Kidney epithelial cell (primary cell): ENCODE results near the gene CEP41. TPM values are rescaled to one million over a fixed set of nuclear protein-coding genes. Genes with fewer than 3 reads are reported as not detected.

ENCODE experiments used
- DNase-seq: peaks from one replicate; pipeline ENCODE4 v3.0.0-alpha.2; 2010; ENCODE audit warnings: low read depth
- H3K27me3 ChIP-seq: 2 replicates; pipeline ENCODE4 v1.6.0; 2011; ENCODE audit warnings: low read length; ENCODE audit not compliant: control insufficient read depth, insufficient read depth
- H3K36me3 ChIP-seq: 2 replicates; pipeline ENCODE4 v1.5.1; 2011; ENCODE audit warnings: low read length; ENCODE audit not compliant: control insufficient read depth, insufficient read depth
- H3K4me3 ChIP-seq: 2 replicates; pipeline ENCODE4 v1.5.1; 2011; ENCODE audit warnings: low read depth, mild to moderate bottlenecking, control low read depth, low read length
- total RNA-seq: library from RNA; depleted of rRNA; stranded (reverse); fragments of >200 nt; gene quantifications from 2 replicates; pipeline ENCODE4 v1.2.3, GENCODE V29; 2015
- TF ChIP-seq, protein P1 (sequence below): IDR thresholded peaks from 2 replicates; pipeline ENCODE4 v1.5.1; 2011; ENCODE audit warnings: mild to moderate bottlenecking, moderate library complexity, low read length, control low read depth, inconsistent platforms; ENCODE audit not compliant: insufficient read depth, poor library complexity, severe bottlenecking

Gene CEP41
- total RNA-seq, 1 donor from 2014 or later, result 27.8 TPM

- Histone ChIP-seq H3K4me3 (no peak overlapping the region), H3K27me3 (no peaks in the 10 kb centered on the region), H3K36me3 (no peaks in the 10 kb centered on the region)
- DNase-seq, result no peak
- TF ChIP-seq, protein P1, sequence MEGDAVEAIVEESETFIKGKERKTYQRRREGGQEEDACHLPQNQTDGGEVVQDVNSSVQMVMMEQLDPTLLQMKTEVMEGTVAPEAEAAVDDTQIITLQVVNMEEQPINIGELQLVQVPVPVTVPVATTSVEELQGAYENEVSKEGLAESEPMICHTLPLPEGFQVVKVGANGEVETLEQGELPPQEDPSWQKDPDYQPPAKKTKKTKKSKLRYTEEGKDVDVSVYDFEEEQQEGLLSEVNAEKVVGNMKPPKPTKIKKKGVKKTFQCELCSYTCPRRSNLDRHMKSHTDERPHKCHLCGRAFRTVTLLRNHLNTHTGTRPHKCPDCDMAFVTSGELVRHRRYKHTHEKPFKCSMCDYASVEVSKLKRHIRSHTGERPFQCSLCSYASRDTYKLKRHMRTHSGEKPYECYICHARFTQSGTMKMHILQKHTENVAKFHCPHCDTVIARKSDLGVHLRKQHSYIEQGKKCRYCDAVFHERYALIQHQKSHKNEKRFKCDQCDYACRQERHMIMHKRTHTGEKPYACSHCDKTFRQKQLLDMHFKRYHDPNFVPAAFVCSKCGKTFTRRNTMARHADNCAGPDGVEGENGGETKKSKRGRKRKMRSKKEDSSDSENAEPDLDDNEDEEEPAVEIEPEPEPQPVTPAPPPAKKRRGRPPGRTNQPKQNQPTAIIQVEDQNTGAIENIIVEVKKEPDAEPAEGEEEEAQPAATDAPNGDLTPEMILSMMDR, result no peak
Observed at GRCh38 chr7:130384371-130384801, 56.4 kb downstream of the CEP41 start.

GRCh38 chr7:130383187-130383980, 57.4 kb downstream of the CEP41 start:
- TF ChIP-seq, protein P1, result no peak
- Histone ChIP-seq H3K27me3 (no peaks in the 10 kb centered on the region), H3K36me3 (no peaks in the 10 kb centered on the region), H3K4me3 (no peak overlapping the region)
- DNase-seq, result no peak

DNA sequence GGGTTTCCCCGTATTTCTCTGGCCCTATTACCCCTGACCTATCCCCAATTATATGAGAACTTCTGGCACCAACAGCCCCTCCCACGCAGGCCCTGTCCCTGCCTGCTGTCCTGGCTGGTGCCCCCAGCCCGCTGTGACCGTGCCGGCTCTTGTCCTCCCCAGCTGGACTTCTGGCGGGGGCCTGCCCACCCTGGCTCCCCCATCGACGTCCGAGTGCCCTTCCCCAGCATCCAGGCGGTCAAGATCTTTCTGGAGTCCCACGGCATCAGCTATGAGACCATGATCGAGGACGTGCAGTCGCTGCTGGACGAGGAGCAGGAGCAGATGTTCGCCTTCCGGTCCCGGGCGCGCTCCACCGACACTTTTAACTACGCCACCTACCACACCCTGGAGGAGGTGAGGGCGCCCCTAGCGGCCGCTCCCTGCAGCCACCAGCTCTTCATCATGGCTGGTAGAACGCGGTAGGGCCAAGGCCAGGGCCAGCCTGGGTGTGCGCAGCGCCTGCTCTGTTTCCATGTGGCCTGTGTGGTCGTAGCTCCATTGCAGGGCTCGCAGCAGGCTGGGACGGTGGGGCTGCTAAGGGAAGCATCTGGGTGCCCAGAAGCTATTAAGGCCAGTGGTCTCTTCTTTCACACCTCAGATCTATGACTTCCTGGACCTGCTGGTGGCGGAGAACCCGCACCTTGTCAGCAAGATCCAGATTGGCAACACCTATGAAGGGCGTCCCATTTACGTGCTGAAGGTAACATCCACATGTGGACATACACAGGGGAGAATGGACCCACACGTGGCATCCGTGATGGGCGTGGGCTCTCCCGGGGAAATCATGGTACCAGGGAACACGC, 59.1 kb downstream of the CEP41 start:
- Histone ChIP-seq H3K36me3 (no peaks in the 10 kb centered on the region), H3K4me3 (no peak overlapping the region), H3K27me3 (no peaks in the 10 kb centered on the region)
- no peak for DNase-seq
- TF ChIP-seq, protein P1, result no peak

DNA sequence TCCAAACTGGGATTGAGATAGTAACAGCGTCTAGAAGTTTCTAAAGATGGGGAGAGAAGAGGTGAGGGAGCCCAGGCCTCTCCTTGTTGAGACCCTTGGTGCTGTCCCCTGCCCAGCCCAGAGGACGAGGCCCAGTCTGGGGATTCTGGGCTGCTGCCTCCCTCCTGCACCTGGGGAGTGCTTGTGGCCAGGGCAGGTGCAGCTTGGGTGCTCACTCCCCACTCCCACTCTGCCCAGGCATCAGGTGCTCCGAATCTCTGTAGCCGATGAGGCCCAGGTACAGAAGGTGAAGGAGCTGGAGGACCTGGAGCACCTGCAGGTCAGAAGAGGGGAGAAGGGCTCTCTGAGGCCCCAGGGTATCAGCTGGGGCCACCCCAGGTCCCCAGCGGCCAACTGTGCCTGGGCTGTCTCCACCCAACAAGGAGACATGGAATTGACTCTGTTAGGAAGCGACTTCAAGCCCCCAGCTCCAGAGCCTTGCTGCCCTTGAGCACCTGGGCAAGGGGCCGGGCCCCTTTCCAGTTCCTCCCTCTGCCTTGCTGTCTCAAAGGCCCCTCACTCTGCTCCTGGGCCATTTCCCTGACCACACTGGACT, 59.9 kb downstream of the CEP41 start:
- no peak for DNase-seq
- TF ChIP-seq, protein P1, result no peak
- H3K27me3 ChIP-seq, result no peaks in the 10 kb centered on the region
- no peak overlapping the region for H3K4me3 ChIP-seq
- no peaks in the 10 kb centered on the region for H3K36me3 ChIP-seq

GRCh38 chr7:130379921-130380860, 60.6 kb downstream of the CEP41 start, which contains the start of gene CPA1:
Gene CPA1, plus strand, starts transcription at chr7:130380494. Its CDS starts 27 bp downstream, at chr7:130380521.
- DNase-seq, result no peak
- H3K4me3 ChIP-seq, result no peak within 1 kb of the TSS
- H3K27me3 ChIP-seq, result no peaks in the 10 kb centered on the region
- H3K36me3 ChIP-seq, result no peaks in the 10 kb centered on the region
- TF ChIP-seq, protein P1, result no peak
